AG04450 (cell line): Measurements from ENCODE around the gene JMJD1C. TPM values are rescaled to one million over a fixed set of nuclear protein-coding genes. Genes with fewer than 3 reads are reported as not detected.

Experiments used
- CTCF ChIA-PET: fragments of 300-600, 350-600 bp; formaldehyde crosslinking; extraction: SDS; loops from one replicate; lab custom pipeline; 2022; ENCODE audit warnings: antibody characterized with exemption, inconsistent platforms; lab: Charles Lee
- POLR2A ChIA-PET: fragments of 350-600 bp; formaldehyde crosslinking; extraction: SDS; loops from one replicate; lab custom pipeline; 2021; ENCODE audit warnings: antibody characterized with exemption, inconsistent platforms; lab: Yijun Ruan, JAX
- DNase-seq: peaks from one replicate; pipeline ENCODE4 v3.0.0-alpha.2; 2011; ENCODE audit warnings: low read depth, low spot score
- H3K27ac ChIP-seq: one replicate; pipeline ENCODE4 v1.5.1; 2012; ENCODE audit warnings: low read depth, low read length, control low read depth
- H3K27me3 ChIP-seq: one replicate; pipeline ENCODE4 v1.6.0; 2012; ENCODE audit warnings: low read length; ENCODE audit not compliant: control insufficient read depth, insufficient read depth
- H3K4me3 ChIP-seq: 2 replicates; pipeline ENCODE4 v1.5.1; 2011; ENCODE audit warnings: mild to moderate bottlenecking, low read depth, low read length, control low read depth
- H3K9me3 ChIP-seq: 2 replicates; pipeline ENCODE4 v1.5.1; 2012; ENCODE audit warnings: low read length; ENCODE audit not compliant: control insufficient read depth, insufficient read depth
- polyA plus RNA-seq: library from polyadenylated mRNA; depleted of rRNA; stranded (reverse); fragments of >200 nt; gene quantifications from 2 replicates; pipeline ENCODE4 v1.2.3, GENCODE V29; 2011
- TF ChIP-seq, protein P1 (sequence below): IDR thresholded peaks from 2 replicates; pipeline ENCODE4 v1.5.1; 2011; ENCODE audit warnings: low read depth, low read length, control low read depth, inconsistent platforms

Gene JMJD1C
- polyA plus RNA-seq, 1 experiment = 45.0 TPM

- POLR2A ChIA-PET = no interaction called here
- H3K27me3 ChIP-seq = no peaks in the 10 kb centered on the region
- CTCF ChIA-PET = interaction anchor here (1.5 kb wide), 1 partner anchor 8 kb away, joined by 7 read pairs; no protein-coding TSS in a partner anchor
Observed at GRCh38 chr10:63410633-63411032, 55.1 kb downstream of the JMJD1C start.

DNA sequence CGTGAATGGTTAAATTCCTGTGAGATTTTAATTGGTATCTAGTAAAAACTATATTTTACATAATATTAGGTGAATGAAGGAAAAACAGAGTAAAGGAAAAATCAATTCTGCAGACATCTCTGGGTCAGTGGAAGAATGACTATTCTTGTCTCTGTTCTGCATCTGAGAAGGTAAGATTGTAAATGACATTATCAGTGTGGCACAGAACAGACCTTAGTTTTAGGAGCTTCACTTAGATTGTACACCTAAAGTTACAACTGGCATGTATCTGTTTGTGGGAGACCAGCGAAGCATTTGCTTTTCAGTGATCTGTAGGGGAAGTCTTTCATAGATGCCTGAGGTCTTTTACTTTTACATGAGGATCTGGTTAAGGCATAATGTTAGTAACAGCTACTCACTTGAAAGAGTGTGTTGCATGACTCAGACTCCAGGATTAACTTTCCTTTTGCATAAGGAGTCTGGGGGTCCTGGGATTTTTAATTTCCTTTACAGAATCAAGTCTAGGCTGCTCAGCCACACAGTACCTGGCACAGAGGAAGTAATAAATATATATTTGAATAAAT is 56.2 kb downstream of the JMJD1C start:
- Histone ChIP-seq H3K27me3 (no peaks in the 10 kb centered on the region), H3K9me3 (no peaks in the 10 kb centered on the region), H3K4me3 (no peak overlapping the region), H3K27ac (no peak overlapping the region)
- POLR2A ChIA-PET = interaction anchor here (0.6 kb wide), 1 partner anchor 144 kb away, joined by 5 read pairs; no protein-coding TSS in a partner anchor
- CTCF ChIA-PET = interaction anchor here (0.8 to 1.1 kb wide), 2 partner anchors 17 to 310 kb away, joined by 3 to 5 read pairs; no protein-coding TSS in a partner anchor
- DNase-seq = no peak
- TF ChIP-seq, protein P1, sequence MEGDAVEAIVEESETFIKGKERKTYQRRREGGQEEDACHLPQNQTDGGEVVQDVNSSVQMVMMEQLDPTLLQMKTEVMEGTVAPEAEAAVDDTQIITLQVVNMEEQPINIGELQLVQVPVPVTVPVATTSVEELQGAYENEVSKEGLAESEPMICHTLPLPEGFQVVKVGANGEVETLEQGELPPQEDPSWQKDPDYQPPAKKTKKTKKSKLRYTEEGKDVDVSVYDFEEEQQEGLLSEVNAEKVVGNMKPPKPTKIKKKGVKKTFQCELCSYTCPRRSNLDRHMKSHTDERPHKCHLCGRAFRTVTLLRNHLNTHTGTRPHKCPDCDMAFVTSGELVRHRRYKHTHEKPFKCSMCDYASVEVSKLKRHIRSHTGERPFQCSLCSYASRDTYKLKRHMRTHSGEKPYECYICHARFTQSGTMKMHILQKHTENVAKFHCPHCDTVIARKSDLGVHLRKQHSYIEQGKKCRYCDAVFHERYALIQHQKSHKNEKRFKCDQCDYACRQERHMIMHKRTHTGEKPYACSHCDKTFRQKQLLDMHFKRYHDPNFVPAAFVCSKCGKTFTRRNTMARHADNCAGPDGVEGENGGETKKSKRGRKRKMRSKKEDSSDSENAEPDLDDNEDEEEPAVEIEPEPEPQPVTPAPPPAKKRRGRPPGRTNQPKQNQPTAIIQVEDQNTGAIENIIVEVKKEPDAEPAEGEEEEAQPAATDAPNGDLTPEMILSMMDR = no peak

More at GRCh38 chr10:63410633-63411032, 55.1 kb downstream of the JMJD1C start:
- TF ChIP-seq, protein P1 = no peak
- Histone ChIP-seq H3K27ac (no peak overlapping the region), H3K4me3 (no peak overlapping the region), H3K9me3 (no peaks in the 10 kb centered on the region)
- DNase-seq = no peak

DNA sequence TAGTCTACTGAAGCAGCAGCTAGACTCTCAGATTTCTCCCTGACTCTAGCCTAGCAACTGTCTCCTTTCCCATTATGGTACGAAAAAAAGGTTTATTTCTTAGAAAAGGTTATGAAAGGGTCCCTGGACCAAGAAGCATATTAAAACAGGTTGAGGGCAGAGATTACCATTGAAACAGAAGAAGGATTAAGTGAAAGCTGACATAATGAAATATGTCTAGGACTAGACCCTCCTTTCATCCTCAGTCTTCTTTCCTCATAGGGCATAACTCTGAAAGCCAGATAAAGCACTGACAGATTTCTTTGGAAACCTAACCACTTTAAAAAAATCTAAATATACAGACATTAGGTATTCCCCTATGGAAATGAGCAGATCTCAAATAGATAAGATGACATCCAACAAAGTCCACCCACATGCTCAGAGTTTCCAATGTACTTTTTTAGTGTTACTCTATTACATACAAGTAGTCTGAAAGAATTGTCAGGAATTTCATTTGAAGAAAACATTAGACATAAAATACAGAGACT is 58.6 kb downstream of the JMJD1C start:
- ChIA-PET CTCF (interaction anchor here (1.8 kb wide), 1 partner anchor 313 kb away, joined by 6 read pairs; no protein-coding TSS in a partner anchor), POLR2A (no interaction called here)
- DNase-seq = no peak
- Histone ChIP-seq H3K27ac (no peak overlapping the region), H3K9me3 (no peaks in the 10 kb centered on the region), H3K4me3 (no peak overlapping the region), H3K27me3 (no peaks in the 10 kb centered on the region)
- TF ChIP-seq, protein P1 = no peak

- POLR2A ChIA-PET = no interaction called here
- Histone ChIP-seq H3K27me3 (no peaks in the 10 kb centered on the region), H3K4me3 (no peak overlapping the region), H3K27ac (no peak overlapping the region), H3K9me3 (no peaks in the 10 kb centered on the region; the same call in none of the 2 replicates)
- no peak for DNase-seq
- CTCF ChIA-PET = no interaction called here
- TF ChIP-seq, protein P1 = no peak
Observed at GRCh38 chr10:63396133-63396761, 69.5 kb downstream of the JMJD1C start.

GRCh38 chr10:63393050-63393449 is 72.7 kb downstream of the JMJD1C start:
- Histone ChIP-seq H3K27ac (no peak overlapping the region), H3K9me3 (no peaks in the 10 kb centered on the region; the same call in none of the 2 replicates), H3K4me3 (no peak overlapping the region), H3K27me3 (no peaks in the 10 kb centered on the region)
- DNase-seq = no peak
- ChIA-PET CTCF (no interaction called here), POLR2A (no interaction called here)
- TF ChIP-seq, protein P1 = no peak
